GM23248 (cell line): Measurements from ENCODE around the gene LZTFL1. TPM values are rescaled to one million over a fixed set of nuclear protein-coding genes. Genes with fewer than 3 reads are reported as not detected.

Experiments used
- DNase-seq: peaks from one replicate; pipeline ENCODE4 v3.0.0-alpha.2; 2015
- H2AFZ ChIP-seq: fragments of 200-600 bp; sonication (generic); 2 replicates; pipeline ENCODE4 v1.6.1; 2016; ENCODE audit warnings: antibody characterized with exemption
- H3F3A ChIP-seq: fragments of 200-600 bp; sonication (generic); 2 replicates; pipeline ENCODE4 v1.6.1; 2016; ENCODE audit warnings: mild to moderate bottlenecking, antibody characterized with exemption, mixed run types; ENCODE audit not compliant: insufficient read depth
- H3K27ac ChIP-seq: fragments of 200-600 bp; sonication (generic); 2 replicates; pipeline ENCODE4 v1.5.1; 2016; ENCODE audit warnings: mild to moderate bottlenecking
- H3K27me3 ChIP-seq: fragments of 200-600 bp; sonication (generic); replicated peaks from 2 replicates; pipeline ENCODE4 v1.6.1; 2016; ENCODE audit warnings: mild to moderate bottlenecking; ENCODE audit not compliant: insufficient read depth
- H3K36me3 ChIP-seq: fragments of 200-600 bp; sonication (generic); 2 replicates; pipeline ENCODE4 v1.6.1; 2016; ENCODE audit warnings: low read depth, mild to moderate bottlenecking
- H3K4me1 ChIP-seq: fragments of 200-600 bp; sonication (generic); 2 replicates; pipeline ENCODE4 v1.6.1; 2016; ENCODE audit warnings: mild to moderate bottlenecking; ENCODE audit not compliant: insufficient read depth
- H3K4me2 ChIP-seq: fragments of 200-600 bp; sonication (generic); one replicate; pipeline ENCODE4 v1.6.1; 2016; ENCODE audit warnings: mild to moderate bottlenecking; ENCODE audit not compliant: unreplicated experiment
- H3K4me3 ChIP-seq: fragments of 200-600 bp; sonication (generic); 2 replicates; pipeline ENCODE4 v1.5.1; 2016; ENCODE audit warnings: mild to moderate bottlenecking
- H3K79me2 ChIP-seq: fragments of 200-600 bp; sonication (generic); 2 replicates; pipeline ENCODE4 v1.6.1; 2016; ENCODE audit warnings: mild to moderate bottlenecking; ENCODE audit not compliant: insufficient read depth
- H3K9ac ChIP-seq: fragments of 200-600 bp; sonication (generic); 2 replicates; pipeline ENCODE4 v1.6.1; 2016; ENCODE audit warnings: mild to moderate bottlenecking
- H3K9me2 ChIP-seq: fragments of 200-600 bp; sonication (generic); 2 replicates; pipeline ENCODE4 v1.6.1; 2016; ENCODE audit warnings: mixed run types, mild to moderate bottlenecking, moderate library complexity; ENCODE audit not compliant: insufficient read depth
- H3K9me3 ChIP-seq: fragments of 200-600 bp; sonication (generic); one replicate; pipeline ENCODE4 v1.6.1; 2017; ENCODE audit warnings: low read depth
- H4K20me1 ChIP-seq: fragments of 200-600 bp; sonication (generic); 2 replicates; pipeline ENCODE4 v1.6.0; 2016; ENCODE audit not compliant: insufficient read depth
- EZH2 ChIP-seq: fragments of 200-600 bp; sonication (generic); IDR thresholded peaks from 2 replicates; pipeline ENCODE4 v1.6.1; 2018; ENCODE audit warnings: antibody characterized with exemption, mild to moderate bottlenecking; ENCODE audit not compliant: insufficient read depth, poor library complexity, severe bottlenecking
- EZH2phosphoT487 ChIP-seq: fragments of 200-600 bp; sonication (generic); IDR thresholded peaks from 2 replicates; pipeline ENCODE4 v1.6.1; 2018; ENCODE audit warnings: antibody characterized with exemption, moderate library complexity, mild to moderate bottlenecking, low read depth; ENCODE audit not compliant: insufficient read depth
- WGBS, 2 experiments: methylation state at CpG; one replicate each; pipeline ENCODE4 v1.1.6; 2015 to 2017; ENCODE audit warnings: low lambda C conversion rate in 2 of 2, low coverage in 1 of 2; ENCODE audit errors: missing lambda C conversion rate in 2 of 2; 5-methylcytosine and 5-hydroxymethylcytosine counted together
- in situ Hi-C: fragments of 300-500 bp; cut with MboI; formaldehyde crosslinking; loops from 2 replicates; pipeline ENCODE4 v1.15.0; 2020
- polyA plus RNA-seq: library from polyadenylated mRNA; unstranded; fragments of >200 nt; fragmentation: Nextera tagmentation; extraction: Ambion mirVana; gene quantifications from 2 replicates; pipeline ENCODE4 v1.2.1, GENCODE V29; 2016
- total RNA-seq: library from RNA; depleted of rRNA; stranded (reverse); fragments of >200 nt; shearing (Covaris generic); gene quantifications from 2 replicates; pipeline ENCODE4 v1.2.3, GENCODE V29; 2014

LZTFL1 gene
- total and polyA plus RNA-seq, 2 experiments from 2014 or later: 15.1 to 18.3 TPM

DNA sequence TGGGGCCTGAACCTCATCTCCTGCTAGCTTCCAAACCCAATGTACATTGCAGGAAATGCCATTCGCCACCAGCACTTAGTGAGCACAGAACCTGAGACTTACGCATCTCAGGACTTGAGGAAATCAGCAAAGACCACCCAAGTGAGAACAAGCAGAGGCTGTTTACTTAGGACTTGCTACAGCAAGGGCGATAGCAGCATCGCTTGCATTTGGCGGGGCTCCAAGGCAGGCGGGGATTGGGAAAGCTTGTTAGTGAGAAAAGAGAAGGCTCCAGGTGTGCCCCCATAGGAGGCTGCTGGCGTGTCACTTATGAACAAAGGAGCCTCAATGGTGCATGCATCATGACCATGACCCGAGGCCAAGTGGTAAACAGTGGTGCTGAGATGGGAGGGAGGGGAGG is 65.3 kb downstream of the LZTFL1 start:
- 65 to 69% methylated on average over 8 of the region's 8 CpGs for WGBS, 2 experiments
- H3F3A ChIP-seq: no peaks in the 10 kb centered on the region
- in situ Hi-C loops: no loop called here
- no peak overlapping the region for H3K27ac ChIP-seq
- H3K4me3 ChIP-seq: no peak overlapping the region
- H3K9me3 ChIP-seq: no peaks in the 10 kb centered on the region
- TF ChIP-seq EZH2: no peak
- no peak for TF ChIP-seq EZH2phosphoT487
- H3K79me2 ChIP-seq: no peaks in the 10 kb centered on the region
- H3K4me2 ChIP-seq: no peak overlapping the region
- no peak overlapping the region for H3K9ac ChIP-seq
- H3K27me3 ChIP-seq: peaks cover 33% of the 10 kb centered on the region
- no peaks in the 10 kb centered on the region for H3K9me2 ChIP-seq
- DNase-seq: no peak
- no peaks in the 10 kb centered on the region for H4K20me1 ChIP-seq
- no peaks in the 10 kb centered on the region for H3K36me3 ChIP-seq
- H2AFZ ChIP-seq: no peak overlapping the region
- no peaks in the 10 kb centered on the region for H3K4me1 ChIP-seq

DNA sequence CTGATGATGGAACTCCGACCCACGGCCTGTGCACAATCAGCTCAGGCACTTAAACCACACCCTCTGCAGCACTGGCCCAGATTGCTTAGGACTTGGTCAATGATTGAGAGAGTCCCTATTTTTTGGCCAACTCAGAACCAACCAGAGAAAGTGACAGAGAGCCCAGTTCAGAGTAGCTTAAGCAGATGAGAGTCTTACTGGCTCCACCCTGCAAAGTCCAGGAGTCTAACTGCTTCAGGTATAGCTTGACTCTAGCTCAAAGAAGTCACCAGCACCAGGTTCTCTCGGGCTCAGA is 65.7 kb downstream of the LZTFL1 start:
- no peak overlapping the region for H3K4me3 ChIP-seq
- no peak overlapping the region for H3K9ac ChIP-seq
- in situ Hi-C loops: no loop called here
- no peaks in the 10 kb centered on the region for H3K9me2 ChIP-seq
- H4K20me1 ChIP-seq: no peaks in the 10 kb centered on the region
- H3K79me2 ChIP-seq: no peaks in the 10 kb centered on the region
- peaks cover 33% of the 10 kb centered on the region for H3K27me3 ChIP-seq
- H3K27ac ChIP-seq: no peak overlapping the region
- no peak overlapping the region for H3K4me2 ChIP-seq
- TF ChIP-seq EZH2 (no peak), EZH2phosphoT487 (no peak)
- H3F3A ChIP-seq: no peaks in the 10 kb centered on the region
- no peaks in the 10 kb centered on the region for H3K4me1 ChIP-seq
- H3K9me3 ChIP-seq: no peaks in the 10 kb centered on the region
- no peaks in the 10 kb centered on the region for H3K36me3 ChIP-seq
- 47 to 54% methylated on average over 3 of the region's 3 CpGs for WGBS, 2 experiments
- no peak overlapping the region for H2AFZ ChIP-seq
- DNase-seq: no peak

DNA sequence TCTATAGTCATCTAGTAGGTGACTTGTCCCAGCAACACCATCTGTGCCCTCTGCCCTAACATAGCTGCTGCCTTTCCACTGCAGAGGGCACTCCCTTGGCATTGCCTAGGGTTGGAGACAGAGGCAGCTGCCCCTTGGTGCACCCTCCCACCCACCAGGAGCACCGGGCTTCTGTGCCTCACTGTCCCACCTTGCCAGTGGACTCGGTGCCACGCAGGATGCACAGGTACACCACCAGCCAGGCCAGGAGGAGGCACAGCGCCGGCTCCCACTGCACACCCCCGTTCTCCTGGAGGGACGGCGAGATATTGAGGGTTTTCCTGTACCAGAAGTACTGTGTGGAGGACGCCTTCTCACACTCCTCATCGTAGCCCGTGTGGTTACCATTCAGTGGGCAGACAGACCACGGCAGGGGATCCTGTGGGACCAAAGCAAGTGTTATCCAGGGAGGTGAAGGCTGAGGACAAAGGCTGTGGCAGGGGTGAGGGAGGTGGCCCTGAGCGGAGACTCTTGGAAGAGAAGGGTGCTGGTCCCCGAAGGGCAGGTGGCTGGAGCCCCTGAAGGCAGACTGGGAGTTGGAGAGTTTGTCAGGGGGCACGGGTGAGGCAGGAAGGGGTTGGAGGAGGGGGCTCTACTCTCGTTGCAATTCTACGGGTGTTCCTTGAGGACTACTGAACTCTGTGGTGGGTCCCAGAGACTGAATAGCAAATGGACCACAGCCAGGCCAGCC is 66.2 kb downstream of the LZTFL1 start:
- in situ Hi-C loops: no loop called here
- Histone ChIP-seq H3K4me2 (no peak overlapping the region), H3K9me3 (no peaks in the 10 kb centered on the region), H3K4me1 (no peaks in the 10 kb centered on the region), H3K27me3 (peaks cover 33% of the 10 kb centered on the region), H3K79me2 (no peaks in the 10 kb centered on the region), H3K9ac (no peak overlapping the region), H3F3A (no peaks in the 10 kb centered on the region), H3K9me2 (no peaks in the 10 kb centered on the region), H3K4me3 (no peak overlapping the region), H2AFZ (no peak overlapping the region), H3K36me3 (no peaks in the 10 kb centered on the region), H3K27ac (no peak overlapping the region), H4K20me1 (no peaks in the 10 kb centered on the region)
- TF ChIP-seq EZH2 (no peak), EZH2phosphoT487 (no peak)
- 60 to 68% methylated on average over 13 to 17 of the region's 17 CpGs for WGBS, 2 experiments
- no peak for DNase-seq

DNA sequence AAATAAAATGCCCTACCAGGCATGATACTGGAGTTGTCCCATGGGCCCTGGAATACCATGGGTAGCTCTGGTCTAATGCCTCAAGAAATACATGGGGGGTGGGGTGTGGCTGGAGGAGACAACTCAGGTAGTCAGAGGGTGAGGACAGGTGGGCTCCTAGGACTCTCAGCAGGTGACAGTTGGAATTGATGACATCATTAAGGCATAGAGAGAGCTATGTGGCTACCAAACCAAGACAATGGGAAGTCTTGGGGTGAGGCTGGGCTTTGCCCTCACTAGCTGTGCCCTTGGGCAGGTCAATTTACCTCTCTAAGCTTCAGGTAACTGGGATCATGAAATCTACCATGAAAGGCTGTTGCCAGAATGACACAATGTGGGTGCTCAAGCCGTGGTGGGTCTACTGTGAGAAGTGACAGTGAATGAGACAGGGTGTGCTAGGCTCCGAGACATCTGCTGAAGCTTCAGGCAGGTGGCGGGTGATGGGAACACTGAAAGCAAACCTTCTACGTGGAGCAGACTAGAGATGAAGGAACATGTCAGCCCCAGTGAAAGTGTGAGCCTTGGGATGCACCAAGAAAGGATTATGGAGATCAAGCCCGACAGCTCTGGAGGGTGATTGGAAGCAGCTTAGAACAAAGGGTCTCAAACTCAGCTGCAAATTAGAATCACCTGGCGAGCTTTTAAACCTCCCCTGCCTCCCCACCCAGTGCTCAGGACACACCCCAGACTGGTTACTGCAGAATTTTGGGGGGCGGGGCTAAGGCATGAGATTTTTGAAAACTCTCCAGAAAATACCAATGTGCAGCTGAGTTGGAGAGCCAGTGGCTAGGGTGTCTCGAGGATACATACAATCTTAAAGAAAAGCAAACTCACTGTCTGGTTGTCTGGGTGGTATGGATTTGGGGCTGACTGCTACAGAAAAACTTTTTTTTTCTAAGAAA is 67.1 kb downstream of the LZTFL1 start:
- Histone ChIP-seq H3K9me3 (no peaks in the 10 kb centered on the region), H3K9me2 (no peaks in the 10 kb centered on the region), H3K4me1 (no peaks in the 10 kb centered on the region), H3F3A (no peaks in the 10 kb centered on the region), H3K36me3 (no peaks in the 10 kb centered on the region), H2AFZ (no peak overlapping the region), H3K9ac (no peak overlapping the region), H3K27ac (no peak overlapping the region), H3K27me3 (peaks cover 36% of the 10 kb centered on the region), H3K4me3 (no peak overlapping the region), H3K4me2 (no peak overlapping the region), H4K20me1 (no peaks in the 10 kb centered on the region), H3K79me2 (no peaks in the 10 kb centered on the region)
- in situ Hi-C loops: loop anchor here (25.0 kb wide), 1 partner anchor 587 kb away; the partner anchor contains the start of genes CCR2 and CCR5
- DNase-seq: no peak
- 21 to 23% methylated on average over 8 of the region's 8 CpGs for WGBS, 2 experiments
- TF ChIP-seq EZH2: no peak
- TF ChIP-seq EZH2phosphoT487: no peak
